SK-N-SH (cell line): ENCODE measurements around the gene ATG4B. TPM values are rescaled to one million over a fixed set of nuclear protein-coding genes. Genes with fewer than 3 reads are reported as not detected.

Source experiments
- CTCF ChIA-PET: fragments of 300-600, 350-600 bp; formaldehyde crosslinking; extraction: SDS; loops from one replicate; lab custom pipeline; 2021; lab: Yijun Ruan, JAX
- POLR2A ChIA-PET: fragments of 350-600 bp; sonication (Branson Sonifier 250); formaldehyde crosslinking; extraction: SDS; loops from one replicate; lab custom pipeline; 2020; ENCODE audit warnings: antibody characterized with exemption, inconsistent platforms; lab: Yijun Ruan, JAX
- DNase-seq: peaks from one replicate; pipeline ENCODE4 v3.0.0; 2012
- H2AFZ ChIP-seq: fragments of 200-600 bp; sonication (generic); 2 replicates; pipeline ENCODE4 v1.8.1; 2016; ENCODE audit warnings: antibody characterized with exemption, mild to moderate bottlenecking, low read depth
- H3F3A ChIP-seq: fragments of 200-600 bp; sonication (generic); replicated peaks from 2 replicates; pipeline ENCODE3; 2016; ENCODE audit warnings: antibody characterized with exemption, mild to moderate bottlenecking; ENCODE audit not compliant: insufficient read depth
- H3K27ac ChIP-seq, 2 experiments: fragments of 200-500 bp in 1 of 2; fragments of 200-600 bp in 1 of 2; sonication (Bioruptor generic) in 1 of 2; sonication (generic), shearing (Covaris generic) in 1 of 2; 2 replicates each; pipeline versions ENCODE4 v1.5.1 to v1.6.1; 2014 to 2016; ENCODE audit warnings: low read depth in 2 of 2, inconsistent platforms in 1 of 2, low read length in 1 of 2, mild to moderate bottlenecking in 1 of 2, mixed read lengths in 1 of 2
- H3K27me3 ChIP-seq: fragments of 200-600 bp; sonication (generic), shearing (Covaris generic); 2 replicates; pipeline ENCODE4 v1.6.1; 2016; ENCODE audit warnings: mixed run types; ENCODE audit not compliant: insufficient read depth
- H3K36me3 ChIP-seq, 2 experiments: fragments of 200-500 bp in 1 of 2; fragments of 200-600 bp in 1 of 2; sonication (Bioruptor generic) in 1 of 2; sonication (generic) in 1 of 2; replicated peaks in 1 of 2; 2 replicates each; pipeline versions ENCODE3 to v1.5.1; 2014 to 2016; ENCODE audit warnings: low read length in 1 of 2, mild to moderate bottlenecking in 1 of 2; ENCODE audit not compliant: insufficient read depth in 2 of 2, control insufficient read depth in 1 of 2
- H3K4me1 ChIP-seq, 2 experiments: fragments of 200-500 bp in 1 of 2; fragments of 200-600 bp in 1 of 2; sonication (Bioruptor generic) in 1 of 2; sonication (generic), shearing (Covaris generic) in 1 of 2; 2 replicates each; pipeline versions ENCODE4 v1.5.1 to v1.6.1; 2014 to 2016; ENCODE audit warnings: low read depth in 1 of 2, low read length in 1 of 2, mixed run types in 1 of 2; ENCODE audit not compliant: insufficient read depth in 2 of 2, control insufficient read depth in 1 of 2
- H3K4me2 ChIP-seq: fragments of 200-600 bp; sonication (generic), shearing (Covaris generic); 2 replicates; pipeline ENCODE4 v1.6.1; 2017; ENCODE audit warnings: mixed run types
- H3K4me3 ChIP-seq, 2 experiments: fragments of 200-500 bp in 1 of 2; fragments of 200-600 bp in 1 of 2; sonication (Bioruptor generic) in 1 of 2; sonication (generic), shearing (Covaris generic) in 1 of 2; 2 replicates each; pipeline versions ENCODE4 v1.5.1 to v1.8.1; 2014 to 2016; ENCODE audit warnings: low read depth in 2 of 2, inconsistent platforms in 1 of 2, low read length in 1 of 2, mild to moderate bottlenecking in 1 of 2, mixed read lengths in 1 of 2, moderate library complexity in 1 of 2
- H3K79me2 ChIP-seq: fragments of 200-600 bp; sonication (generic); 2 replicates; pipeline ENCODE4 v1.8.1; 2017; ENCODE audit warnings: mild to moderate bottlenecking; ENCODE audit not compliant: insufficient read depth
- H3K9ac ChIP-seq: fragments of 200-600 bp; sonication (generic); 2 replicates; pipeline ENCODE4 v1.6.1; 2017; ENCODE audit warnings: mixed run types
- H3K9me2 ChIP-seq: fragments of 200-600 bp; sonication (generic); 2 replicates; pipeline ENCODE4 v1.6.1; 2017; ENCODE audit warnings: mixed run types
- H3K9me3 ChIP-seq: fragments of 200-600 bp; sonication (generic); 2 replicates; pipeline ENCODE4 v1.6.1; 2017; ENCODE audit warnings: mixed run types, mild to moderate bottlenecking, moderate library complexity
- H4K20me1 ChIP-seq: fragments of 200-600 bp; sonication (generic); 2 replicates; pipeline ENCODE4 v1.6.1; 2017; ENCODE audit warnings: mild to moderate bottlenecking, mixed run types; ENCODE audit not compliant: insufficient read depth
- ELF1 ChIP-seq: IDR thresholded peaks from 2 replicates; pipeline ENCODE4 v1.4.0; 2012
- EP300 ChIP-seq, 2 experiments: IDR thresholded peaks; 2 replicates each; pipeline versions ENCODE4 v1.4.0 to v1.6.1; 2012; ENCODE audit warnings: borderline replicate concordance in 1 of 2, low read depth in 1 of 2, low read length in 1 of 2
- EZH2phosphoT487 ChIP-seq: fragments of 200-600 bp; sonication (generic); IDR thresholded peaks from 2 replicates; pipeline ENCODE4 v1.6.1; 2017; ENCODE audit warnings: low read depth, mixed run types, mild to moderate bottlenecking, antibody characterized with exemption, moderate library complexity, borderline replicate concordance
- FOSL2 ChIP-seq: IDR thresholded peaks from 2 replicates; pipeline ENCODE4 v1.4.0; 2012; ENCODE audit warnings: low read depth, mild to moderate bottlenecking, moderate library complexity, borderline replicate concordance
- FOXJ3 ChIP-seq: sonication (generic); formaldehyde crosslinking; IDR thresholded peaks from 2 replicates; pipeline ENCODE4 v1.5.1; 2020; ENCODE audit warnings: mild to moderate bottlenecking, missing genetic modification reagents
- FOXM1 ChIP-seq: IDR thresholded peaks from 2 replicates; pipeline ENCODE4 v1.4.0; 2012; ENCODE audit warnings: low read depth, mild to moderate bottlenecking
- GABPA ChIP-seq: IDR thresholded peaks from 2 replicates; pipeline ENCODE4 v1.4.0; 2012; ENCODE audit warnings: low read depth, mild to moderate bottlenecking
- GATA2 ChIP-seq: sonication (generic); formaldehyde crosslinking; IDR thresholded peaks from 2 replicates; pipeline ENCODE4 v1.5.0; 2020; ENCODE audit warnings: mild to moderate bottlenecking, missing genetic modification reagents
- IRF3 ChIP-seq: fragments of 150-350 bp; IDR thresholded peaks from 2 replicates; pipeline ENCODE4 v1.6.1; 2016; ENCODE audit warnings: mild to moderate bottlenecking, low read depth, low read length
- JUND ChIP-seq: IDR thresholded peaks from 2 replicates; pipeline ENCODE4 v1.4.0; 2012
- MAX ChIP-seq: IDR thresholded peaks from 2 replicates; pipeline ENCODE4 v1.4.0; 2012; ENCODE audit warnings: low read depth
- MEF2A ChIP-seq: IDR thresholded peaks from 2 replicates; pipeline ENCODE4 v1.4.0; 2012; ENCODE audit warnings: low read depth, borderline replicate concordance
- NFIC ChIP-seq: IDR thresholded peaks from 2 replicates; pipeline ENCODE4 v1.4.0; 2012; ENCODE audit warnings: borderline replicate concordance
- NRF1 ChIP-seq: IDR thresholded peaks from 2 replicates; pipeline ENCODE4 v1.6.1; 2012; ENCODE audit warnings: low read depth, mild to moderate bottlenecking, low read length
- POLR2AphosphoS5 ChIP-seq: IDR thresholded peaks from 2 replicates; pipeline ENCODE4 v1.6.1; 2012; ENCODE audit warnings: low read depth, low read length
- RAD21 ChIP-seq: IDR thresholded peaks from 2 replicates; pipeline ENCODE4 v1.6.1; 2012; ENCODE audit warnings: mild to moderate bottlenecking, low read length
- RCOR1 ChIP-seq: fragments of 150-350 bp; IDR thresholded peaks from 2 replicates; pipeline ENCODE4 v1.6.1; 2017; ENCODE audit warnings: antibody characterized with exemption, low read length
- RFX5 ChIP-seq: IDR thresholded peaks from 2 replicates; pipeline ENCODE4 v1.6.1; 2012; ENCODE audit warnings: mild to moderate bottlenecking, improper control_type of control experiment, low read length
- RXRA ChIP-seq: IDR thresholded peaks from 2 replicates; pipeline ENCODE4 v1.4.0; 2012; ENCODE audit warnings: low read depth, mild to moderate bottlenecking, borderline replicate concordance
- TAF1 ChIP-seq: IDR thresholded peaks from 2 replicates; pipeline ENCODE4 v1.6.1; 2012; ENCODE audit warnings: low read depth, mild to moderate bottlenecking, low read length, moderate library complexity, borderline replicate concordance
- TCF12 ChIP-seq: IDR thresholded peaks from 2 replicates; pipeline ENCODE4 v1.4.0; 2012
- USF2 ChIP-seq: fragments of 150-350 bp; IDR thresholded peaks from 2 replicates; pipeline ENCODE4 v1.6.1; 2017; ENCODE audit warnings: antibody characterized with exemption, low read length, low read depth, borderline replicate concordance
- YY1 ChIP-seq: IDR thresholded peaks from 2 replicates; pipeline ENCODE4 v1.4.0; 2012; ENCODE audit warnings: low read depth, mild to moderate bottlenecking
- WGBS: methylation state at CpG from one replicate; pipeline ENCODE4 v1.1.6; 2017; ENCODE audit warnings: low lambda C conversion rate; 5-methylcytosine and 5-hydroxymethylcytosine counted together
- polyA plus RNA-seq, 3 experiments: library from polyadenylated mRNA; depleted of rRNA; stranded (reverse); fragments of >200 nt; gene quantifications; 2 replicates each; pipeline ENCODE4 v1.2.3, GENCODE V29; 2012

ATG4B gene
- polyA plus RNA-seq, 1 of the 3 experiments (the other 2 are of a cell fraction): 107 TPM

- H3K27ac ChIP-seq: no peak overlapping the region
- no peak overlapping the region for H3K9ac ChIP-seq
- peaks cover 90% of the 10 kb centered on the region for H3K79me2 ChIP-seq
- peaks cover 0 to 6% of the 10 kb centered on the region in 2 experiments; a peak in 3 of 4 replicates for H3K4me1 ChIP-seq
- peaks cover 4% of the 10 kb centered on the region for H3F3A ChIP-seq
- H3K27me3 ChIP-seq: no peaks in the 10 kb centered on the region
- no peak for TF ChIP-seq TCF12
- no peak for TF ChIP-seq GATA2
- no peak for TF ChIP-seq EZH2phosphoT487
- TF ChIP-seq NFIC: no peak
- no peak for TF ChIP-seq NRF1
- no peak for TF ChIP-seq FOXJ3 (CRISPR knock-in tag)
- no peak for TF ChIP-seq IRF3
- no peak for TF ChIP-seq YY1
- H4K20me1 ChIP-seq: peaks cover 17% of the 10 kb centered on the region
- CTCF ChIA-PET: interaction anchor here (1.0 to 2.1 kb wide), 5 partner anchors 21 to 246 kb away, joined by 3 to 10 read pairs (median 3); no protein-coding TSS in a partner anchor
- POLR2A ChIA-PET: interaction anchor here (0.6 kb wide), 1 partner anchor 17 kb away, joined by 4 read pairs; no protein-coding TSS in a partner anchor
- no peak for DNase-seq
- no peak overlapping the region for H3K4me3 ChIP-seq
- no peak overlapping the region for H3K4me2 ChIP-seq
- H2AFZ ChIP-seq: no peak overlapping the region
- peaks cover 25 to 28% of the 10 kb centered on the region in 2 experiments for H3K36me3 ChIP-seq
- no peaks in the 10 kb centered on the region for H3K9me2 ChIP-seq
- 96% methylated on average over 36 of the region's 39 CpGs for WGBS
- H3K9me3 ChIP-seq: no peaks in the 10 kb centered on the region
Observed at GRCh38 chr2:241632478-241633325, 4.8 kb upstream of the ATG4B start.

DNA sequence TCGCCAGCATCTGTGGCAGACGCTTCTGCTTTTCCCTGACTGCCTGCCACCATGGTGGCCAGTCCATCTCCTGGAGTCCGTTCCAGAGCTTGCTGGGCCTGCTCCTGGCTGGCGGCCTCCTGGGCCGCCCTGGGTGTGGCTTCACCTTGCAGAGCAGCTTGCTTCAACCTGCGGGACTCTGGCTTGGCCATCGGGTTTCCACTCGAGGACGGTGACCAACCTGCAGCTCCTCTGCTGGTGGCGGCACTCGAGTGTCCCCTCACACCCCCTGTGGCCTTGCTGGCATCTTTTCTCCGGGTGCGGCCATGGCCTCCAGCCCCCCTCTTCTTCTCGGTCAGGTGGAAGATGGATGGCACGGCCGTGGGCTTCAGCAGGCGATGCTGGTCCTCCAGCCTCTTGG is 3.9 kb upstream of the ATG4B start:
- peaks cover 24% of the 10 kb centered on the region for H4K20me1 ChIP-seq
- ChIA-PET POLR2A (interaction anchor here (0.6 kb wide), 1 partner anchor 17 kb away, joined by 4 read pairs; no protein-coding TSS in a partner anchor), CTCF (interaction anchor here (1.0 to 1.9 kb wide), 2 partner anchors 26 to 245 kb away, joined by 3 to 7 read pairs; no protein-coding TSS in a partner anchor)

More for the DNA sequence above, 3.9 kb upstream of the ATG4B start:
- no peak overlapping the region for H3K4me2 ChIP-seq
- peaks cover 4% of the 10 kb centered on the region for H3F3A ChIP-seq
- no peaks in the 10 kb centered on the region for H3K9me3 ChIP-seq
- peaks cover 90% of the 10 kb centered on the region for H3K79me2 ChIP-seq
- H3K9me2 ChIP-seq: no peaks in the 10 kb centered on the region
- no peak overlapping the region for H2AFZ ChIP-seq
- peaks cover 25 to 28% of the 10 kb centered on the region in 2 experiments for H3K36me3 ChIP-seq
- no peak for DNase-seq
- H3K27me3 ChIP-seq: no peaks in the 10 kb centered on the region
- TF ChIP-seq RAD21 (no peak), USF2 (no peak), RCOR1 (no peak), TAF1 (no peak), FOXM1 (no peak), JUND (no peak), GABPA (no peak), YY1 (no peak), EP300 (IDR thresholded peaks at IDR 0.05; ENCODE audit: borderline replicate concordance in 1 of 2, low read depth in 1 of 2, low read length in 1 of 2) (no peak), ELF1 (no peak), MEF2A (no peak), EZH2phosphoT487 (no peak), FOSL2 (no peak), RFX5 (no peak), MAX (no peak), POLR2AphosphoS5 (no peak), RXRA (no peak)
- peaks cover 0 to 9% of the 10 kb centered on the region in 2 experiments for H3K4me1 ChIP-seq
- WGBS: 94% methylated on average over 11 of the region's 17 CpGs
- no peak overlapping the region for H3K4me3 ChIP-seq
- H3K9ac ChIP-seq: no peak overlapping the region
- H3K27ac ChIP-seq: no peak overlapping the region
